Measurements from ENCODE around the gene MED22.

The MED22 gene

GRCh38 chr9:133294257-133294656, 53.7 kb downstream of the MED22 start:
- ChIA-PET CTCF (interaction anchor here (1.1 kb wide), 1 partner anchor 9 kb away, joined by 3 read pairs; no protein-coding TSS in a partner anchor), POLR2A (no interaction called here)
- H3K4me3 ChIP-seq (ENCODE audit: control insufficient read depth in 1 of 7, extremely low read depth in 1 of 7, insufficient read depth in 4 of 7, low read depth in 2 of 7, low read length in 6 of 7), result no peak overlapping the region
- WGBS (ENCODE audit: insufficient coverage), result 75% methylated on average over 1 of the region's 1 CpG
- H3K36me3 ChIP-seq (ENCODE audit: control insufficient read depth in 4 of 4, insufficient read depth in 4 of 4, low read length in 3 of 4), result no peaks in the 10 kb centered on the region
- H3K4me1 ChIP-seq (ENCODE audit: control extremely low read depth in 1 of 4, control insufficient read depth in 4 of 4, insufficient read depth in 4 of 4, low read length in 3 of 4), result no peaks in the 10 kb centered on the region
- H3K27me3 ChIP-seq (replicated peaks in 2 of 5; ENCODE audit: control insufficient read depth in 4 of 5, insufficient read depth in 5 of 5, low read length in 4 of 5), result peaks cover 0 to 3% (median 0%) of the 10 kb centered on the region in 5 experiments
- no peak overlapping the region for H3K27ac ChIP-seq (ENCODE audit: insufficient read depth in 1 of 2, low read depth in 1 of 2, low read length in 2 of 2, poor library complexity in 1 of 2, severe bottlenecking in 2 of 2)
- no peak for DNase-seq
- peaks cover 0 to 29% (median 14%) of the 10 kb centered on the region in 5 experiments for H3K9me3 ChIP-seq (ENCODE audit: control extremely low read depth in 1 of 5, control insufficient read depth in 4 of 5, insufficient read depth in 2 of 5, low read depth in 1 of 5, low read length in 4 of 5)

GRCh38 chr9:133290751-133291302, 57.1 kb downstream of the MED22 start:
- H3K4me1 ChIP-seq (ENCODE audit: control extremely low read depth in 1 of 4, control insufficient read depth in 4 of 4, insufficient read depth in 4 of 4, low read length in 3 of 4), result no peaks in the 10 kb centered on the region
- ChIA-PET POLR2A (no interaction called here), CTCF (interaction anchor here (1.1 to 1.8 kb wide), 2 partner anchors 13 to 51 kb away, joined by 3 to 4 read pairs; no protein-coding TSS in a partner anchor)
- no peak overlapping the region for H3K4me3 ChIP-seq (ENCODE audit: control insufficient read depth in 1 of 7, extremely low read depth in 1 of 7, insufficient read depth in 4 of 7, low read depth in 2 of 7, low read length in 6 of 7)
- H3K27me3 ChIP-seq (replicated peaks in 2 of 5; ENCODE audit: control insufficient read depth in 4 of 5, insufficient read depth in 5 of 5, low read length in 4 of 5), result peaks cover 0 to 2% (median 0%) of the 10 kb centered on the region in 5 experiments
- no peak for DNase-seq
- no peaks in the 10 kb centered on the region for H3K36me3 ChIP-seq (ENCODE audit: control insufficient read depth in 4 of 4, insufficient read depth in 4 of 4, low read length in 3 of 4)
- H3K9me3 ChIP-seq (ENCODE audit: control extremely low read depth in 1 of 5, control insufficient read depth in 4 of 5, insufficient read depth in 2 of 5, low read depth in 1 of 5, low read length in 4 of 5), result peaks cover 0 to 34% (median 14%) of the 10 kb centered on the region in 5 experiments
- no peak overlapping the region for H3K27ac ChIP-seq (ENCODE audit: insufficient read depth in 1 of 2, low read depth in 1 of 2, low read length in 2 of 2, poor library complexity in 1 of 2, severe bottlenecking in 2 of 2)
- WGBS (ENCODE audit: insufficient coverage), result no CpG with 5 or more reads among the region's 2 CpGs
